Coronary artery (tissue), 2 donors: Measurements from ENCODE around the gene PADI4.

Experiments
- DNase-seq: peaks from one replicate; pipeline ENCODE4 v3.0.0-alpha.2; 2017; ENCODE audit warnings: low spot score
- H3K27ac ChIP-seq, 2 donors: fragments of 200-600 bp; sonication (generic); one replicate each; pipeline ENCODE4 v1.5.1; 2016 to 2019
- H3K4me3 ChIP-seq: fragments of 200-600 bp; sonication (generic); 2 replicates; pipeline ENCODE4 v1.5.1; 2016; ENCODE audit warnings: mild to moderate bottlenecking, moderate library complexity
- TF ChIP-seq, protein P1 (sequence below): fragments of 200-600 bp; sonication (generic); IDR thresholded peaks from one replicate; pipeline ENCODE4 v1.5.1; 2019; ENCODE audit warnings: antibody characterized with exemption

The PADI4 gene, protein sequence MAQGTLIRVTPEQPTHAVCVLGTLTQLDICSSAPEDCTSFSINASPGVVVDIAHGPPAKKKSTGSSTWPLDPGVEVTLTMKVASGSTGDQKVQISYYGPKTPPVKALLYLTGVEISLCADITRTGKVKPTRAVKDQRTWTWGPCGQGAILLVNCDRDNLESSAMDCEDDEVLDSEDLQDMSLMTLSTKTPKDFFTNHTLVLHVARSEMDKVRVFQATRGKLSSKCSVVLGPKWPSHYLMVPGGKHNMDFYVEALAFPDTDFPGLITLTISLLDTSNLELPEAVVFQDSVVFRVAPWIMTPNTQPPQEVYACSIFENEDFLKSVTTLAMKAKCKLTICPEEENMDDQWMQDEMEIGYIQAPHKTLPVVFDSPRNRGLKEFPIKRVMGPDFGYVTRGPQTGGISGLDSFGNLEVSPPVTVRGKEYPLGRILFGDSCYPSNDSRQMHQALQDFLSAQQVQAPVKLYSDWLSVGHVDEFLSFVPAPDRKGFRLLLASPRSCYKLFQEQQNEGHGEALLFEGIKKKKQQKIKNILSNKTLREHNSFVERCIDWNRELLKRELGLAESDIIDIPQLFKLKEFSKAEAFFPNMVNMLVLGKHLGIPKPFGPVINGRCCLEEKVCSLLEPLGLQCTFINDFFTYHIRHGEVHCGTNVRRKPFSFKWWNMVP

DNA sequence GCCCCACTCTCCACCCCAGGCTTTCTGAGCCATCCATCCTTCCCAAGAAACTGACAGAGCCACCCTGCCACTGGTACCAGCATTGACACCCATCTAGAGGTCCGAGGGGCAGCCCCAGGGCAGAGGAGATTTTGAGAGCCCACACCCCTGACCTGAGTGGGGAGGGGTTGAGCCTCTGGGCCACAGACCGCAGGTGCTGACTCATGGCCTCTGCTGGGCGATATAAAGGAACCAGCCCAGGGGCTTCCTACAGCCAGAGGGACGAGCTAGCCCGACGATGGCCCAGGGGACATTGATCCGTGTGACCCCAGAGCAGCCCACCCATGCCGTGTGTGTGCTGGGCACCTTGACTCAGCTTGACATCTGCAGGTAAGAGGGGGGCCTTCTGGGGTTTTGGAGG lies at the start of gene PADI4:
TSS of gene PADI4 (plus strand) at position 252 of the 400 bp plus-strand sequence. CDS start at position 278, 26 bp downstream.
- no peak for DNase-seq
- Histone ChIP-seq H3K4me3 (no peak within 1 kb of the TSS), H3K27ac (no peak within 1 kb of the TSS)
- TF ChIP-seq, protein P1, sequence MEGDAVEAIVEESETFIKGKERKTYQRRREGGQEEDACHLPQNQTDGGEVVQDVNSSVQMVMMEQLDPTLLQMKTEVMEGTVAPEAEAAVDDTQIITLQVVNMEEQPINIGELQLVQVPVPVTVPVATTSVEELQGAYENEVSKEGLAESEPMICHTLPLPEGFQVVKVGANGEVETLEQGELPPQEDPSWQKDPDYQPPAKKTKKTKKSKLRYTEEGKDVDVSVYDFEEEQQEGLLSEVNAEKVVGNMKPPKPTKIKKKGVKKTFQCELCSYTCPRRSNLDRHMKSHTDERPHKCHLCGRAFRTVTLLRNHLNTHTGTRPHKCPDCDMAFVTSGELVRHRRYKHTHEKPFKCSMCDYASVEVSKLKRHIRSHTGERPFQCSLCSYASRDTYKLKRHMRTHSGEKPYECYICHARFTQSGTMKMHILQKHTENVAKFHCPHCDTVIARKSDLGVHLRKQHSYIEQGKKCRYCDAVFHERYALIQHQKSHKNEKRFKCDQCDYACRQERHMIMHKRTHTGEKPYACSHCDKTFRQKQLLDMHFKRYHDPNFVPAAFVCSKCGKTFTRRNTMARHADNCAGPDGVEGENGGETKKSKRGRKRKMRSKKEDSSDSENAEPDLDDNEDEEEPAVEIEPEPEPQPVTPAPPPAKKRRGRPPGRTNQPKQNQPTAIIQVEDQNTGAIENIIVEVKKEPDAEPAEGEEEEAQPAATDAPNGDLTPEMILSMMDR = no peak

- no peak overlapping the region for H3K27ac ChIP-seq
- TF ChIP-seq, protein P1 = no peak
- no peak for DNase-seq
- no peak overlapping the region for H3K4me3 ChIP-seq
Observed at GRCh38 chr1:17258758-17259130, 49.3 kb upstream of the PADI4 start.

DNA sequence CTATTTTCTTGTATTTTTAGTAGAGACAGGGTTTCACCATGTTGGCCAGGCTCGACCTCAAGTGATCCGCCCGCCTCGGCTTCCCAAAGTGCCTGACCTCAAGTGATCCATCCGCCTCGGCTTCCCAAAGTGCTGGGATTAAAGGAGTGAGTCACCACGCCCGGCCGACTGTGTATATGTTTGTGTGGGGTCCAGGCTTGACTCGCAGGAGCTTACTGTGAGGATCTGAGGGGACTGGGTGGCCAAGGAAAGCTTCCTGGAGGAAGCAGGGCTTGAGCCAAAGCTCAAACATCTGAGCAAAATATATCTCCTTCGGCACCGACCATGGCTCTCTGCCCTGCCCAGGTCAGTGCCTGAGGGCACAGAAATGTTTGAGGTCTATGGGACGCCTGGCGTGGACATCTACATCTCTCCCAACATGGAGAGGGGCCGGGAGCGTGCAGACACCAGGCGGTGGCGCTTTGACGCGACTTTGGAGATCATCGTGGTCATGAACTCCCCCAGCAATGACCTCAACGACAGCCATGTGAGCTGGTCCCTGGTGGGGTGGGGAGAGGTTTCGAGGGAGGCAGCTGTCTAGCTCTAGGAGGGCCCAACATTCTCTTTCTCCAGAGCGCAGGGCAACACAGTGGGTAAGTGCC lies 48.6 kb upstream of the PADI4 start:
- TF ChIP-seq, protein P1 = no peak
- H3K27ac ChIP-seq = no peak overlapping the region
- H3K4me3 ChIP-seq = no peak overlapping the region
- no peak for DNase-seq

GRCh38 chr1:17260264-17260663 lies 47.7 kb upstream of the PADI4 start:
- Histone ChIP-seq H3K27ac (no peak overlapping the region), H3K4me3 (no peak overlapping the region)
- DNase-seq = no peak
- TF ChIP-seq, protein P1 = no peak

GRCh38 chr1:17260738-17261137 lies 47.3 kb upstream of the PADI4 start:
- Histone ChIP-seq H3K4me3 (no peak overlapping the region), H3K27ac (no peak overlapping the region)
- TF ChIP-seq, protein P1 = no peak
- DNase-seq = no peak

GRCh38 chr1:17263936-17264335 lies 44.1 kb upstream of the PADI4 start:
- TF ChIP-seq, protein P1 = no peak
- Histone ChIP-seq H3K4me3 (no peak overlapping the region), H3K27ac (no peak overlapping the region)
- DNase-seq = no peak
